ENCODE measurements around the gene SLC9A9.

SLC9A9 gene

DNA sequence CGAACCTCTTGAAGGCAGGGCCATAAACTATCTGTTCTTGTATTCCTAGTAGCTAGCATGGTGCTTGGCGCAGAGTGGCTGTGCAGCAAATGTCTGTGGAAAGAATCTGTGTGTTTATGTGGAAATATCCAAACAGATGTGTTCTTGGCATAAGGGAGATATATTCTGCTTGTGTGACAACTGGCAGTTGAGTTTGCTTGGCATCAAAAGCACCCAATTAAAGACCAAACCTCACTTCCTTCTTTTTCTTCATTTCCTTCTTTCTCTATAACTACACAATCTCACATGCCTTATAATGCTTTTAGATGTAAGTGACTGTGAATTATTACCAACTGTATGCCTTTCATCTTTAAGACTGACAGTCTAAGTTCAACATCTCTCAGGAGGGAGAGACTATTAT lies 296.5 kb downstream of the SLC9A9 start:
- no peak for TF ChIP-seq CTCF (IDR thresholded peaks at IDR 0.05; ENCODE audit: control insufficient read depth, extremely low read depth, insufficient read depth)

DNA sequence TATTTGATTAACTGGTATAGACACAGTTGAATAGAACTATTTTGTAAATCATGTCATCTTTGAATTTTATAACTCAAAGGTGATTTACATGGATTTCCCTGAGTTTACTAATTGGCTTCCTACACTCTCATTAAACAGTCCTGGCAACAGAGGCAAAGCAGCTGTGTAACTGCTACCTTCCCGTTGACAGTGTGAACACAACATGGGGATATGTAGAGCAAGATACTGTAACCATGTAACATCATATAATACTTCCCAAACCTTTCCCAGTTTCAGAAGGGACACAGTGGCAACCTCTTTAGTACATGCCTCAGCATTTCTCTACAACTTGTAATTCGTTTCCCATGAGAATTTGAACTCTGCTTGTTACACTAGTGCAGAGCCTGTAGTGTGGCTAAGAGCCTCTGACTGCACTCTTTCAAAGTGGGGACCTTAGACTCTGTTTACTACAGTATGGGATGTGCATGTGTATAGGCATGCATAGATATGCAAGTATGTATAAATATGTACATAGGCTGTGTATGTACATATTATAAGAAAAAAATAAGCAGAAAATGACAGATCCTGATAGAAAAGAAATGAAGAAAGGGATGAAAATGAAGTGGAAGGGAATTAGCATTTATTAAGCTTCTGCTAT lies 299.3 kb downstream of the SLC9A9 start:
- no peak for TF ChIP-seq CTCF (IDR thresholded peaks at IDR 0.05; ENCODE audit: control insufficient read depth, extremely low read depth, insufficient read depth)
- H3K4me3 ChIP-seq (ENCODE audit: low read depth, low read length), result no peak overlapping the region
- no peak for DNase-seq (ENCODE audit: low read depth)

More for the DNA sequence above, 296.5 kb downstream of the SLC9A9 start:
- DNase-seq (ENCODE audit: low read depth), result no peak
- H3K4me3 ChIP-seq (ENCODE audit: low read depth, low read length), result no peak overlapping the region

- H3K4me3 ChIP-seq (ENCODE audit: low read depth, low read length), result no peak overlapping the region
- TF ChIP-seq CTCF (IDR thresholded peaks at IDR 0.05; ENCODE audit: control insufficient read depth, extremely low read depth, insufficient read depth), result no peak
- no peak for DNase-seq (ENCODE audit: low read depth)
Observed at GRCh38 chr3:143548393-143548792, 299.9 kb downstream of the SLC9A9 start.

DNA sequence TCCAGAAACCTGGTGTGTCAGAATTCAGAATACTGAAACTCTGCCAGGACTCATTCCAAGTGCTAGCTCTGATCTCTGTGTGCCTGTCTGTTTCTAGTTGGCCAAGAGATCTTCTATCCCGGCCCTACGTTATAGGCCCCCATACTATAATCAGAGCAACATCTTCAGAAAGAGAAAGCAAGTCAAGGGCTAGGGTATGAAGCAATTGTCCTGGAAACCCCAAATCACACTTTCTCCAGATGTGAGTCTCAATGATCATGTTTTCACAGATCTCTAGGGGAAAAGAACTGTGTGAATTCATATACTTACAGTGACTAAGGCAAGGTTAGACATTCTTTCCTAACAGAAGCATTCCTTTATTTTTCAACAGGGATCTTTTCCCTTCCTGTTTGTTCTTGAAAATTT lies 309.7 kb downstream of the SLC9A9 start:
- TF ChIP-seq CTCF (IDR thresholded peaks at IDR 0.05; ENCODE audit: control insufficient read depth, extremely low read depth, insufficient read depth), result no peak
- DNase-seq (ENCODE audit: low read depth), result no peak
- H3K4me3 ChIP-seq (ENCODE audit: low read depth, low read length), result no peak overlapping the region

GRCh38 chr3:143538061-143538460 lies 310.2 kb downstream of the SLC9A9 start:
- no peak for DNase-seq (ENCODE audit: low read depth)
- no peak overlapping the region for H3K4me3 ChIP-seq (ENCODE audit: low read depth, low read length)
- no peak for TF ChIP-seq CTCF (IDR thresholded peaks at IDR 0.05; ENCODE audit: control insufficient read depth, extremely low read depth, insufficient read depth)

GRCh38 chr3:143536817-143537535 lies 311.3 kb downstream of the SLC9A9 start:
- no peak for TF ChIP-seq CTCF (IDR thresholded peaks at IDR 0.05; ENCODE audit: control insufficient read depth, extremely low read depth, insufficient read depth)
- no peak for DNase-seq (ENCODE audit: low read depth)
- H3K4me3 ChIP-seq (ENCODE audit: low read depth, low read length), result no peak overlapping the region
